ENCODE data around the gene CPE. TPM values are rescaled to one million over a fixed set of nuclear protein-coding genes. Genes with fewer than 3 reads are reported as not detected.

CPE gene
- total RNA-seq, 1 donor from 2014 or later = 15.4 TPM

DNA sequence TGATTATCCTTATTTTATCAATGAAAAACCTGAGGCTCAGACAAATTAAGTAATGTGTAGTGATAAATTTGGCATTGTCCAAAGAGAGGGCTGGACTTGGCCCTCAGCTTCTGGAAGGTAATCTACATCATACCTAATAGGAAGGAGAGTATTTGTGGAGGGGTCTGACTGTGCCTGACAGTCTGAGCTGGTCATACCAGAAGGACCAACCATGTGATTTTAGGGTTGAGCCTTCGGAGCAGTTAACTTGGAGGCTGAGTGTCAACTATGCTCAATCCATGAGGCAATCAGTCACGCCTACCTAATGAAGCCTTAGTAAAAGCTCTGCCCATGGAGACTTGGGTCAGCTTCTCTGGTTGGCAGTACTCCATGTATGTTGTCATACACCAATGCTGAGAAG, 136.4 kb downstream of the CPE start:
- ATAC-seq = no peak

DNA sequence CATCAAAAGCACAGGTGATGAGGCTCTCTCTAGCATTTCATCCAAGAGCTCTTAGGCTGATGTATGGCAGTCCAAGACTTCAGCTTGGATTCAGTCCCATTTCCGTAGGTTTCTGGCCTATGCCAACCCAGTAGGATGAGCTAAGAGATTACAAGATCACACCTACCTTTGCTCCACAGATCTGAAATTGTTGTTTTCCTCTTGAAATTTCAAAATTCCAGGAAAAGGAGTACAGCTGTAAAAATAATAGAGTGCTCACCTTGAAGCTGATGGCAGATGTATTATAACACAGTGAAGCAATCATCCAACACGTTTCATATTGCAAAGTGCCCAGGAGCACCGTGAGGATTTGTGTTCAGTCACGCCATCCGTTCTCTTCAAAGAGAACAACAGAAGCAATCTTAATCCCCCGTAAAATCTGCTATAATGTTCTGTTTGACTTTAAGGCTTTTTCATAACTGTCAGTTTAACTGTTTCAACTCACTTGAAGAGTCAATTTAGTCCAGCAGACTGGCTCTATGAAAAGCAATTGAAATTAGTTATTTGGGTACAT, 137.5 kb downstream of the CPE start:
- peak; percentile 78 for ATAC-seq

DNA sequence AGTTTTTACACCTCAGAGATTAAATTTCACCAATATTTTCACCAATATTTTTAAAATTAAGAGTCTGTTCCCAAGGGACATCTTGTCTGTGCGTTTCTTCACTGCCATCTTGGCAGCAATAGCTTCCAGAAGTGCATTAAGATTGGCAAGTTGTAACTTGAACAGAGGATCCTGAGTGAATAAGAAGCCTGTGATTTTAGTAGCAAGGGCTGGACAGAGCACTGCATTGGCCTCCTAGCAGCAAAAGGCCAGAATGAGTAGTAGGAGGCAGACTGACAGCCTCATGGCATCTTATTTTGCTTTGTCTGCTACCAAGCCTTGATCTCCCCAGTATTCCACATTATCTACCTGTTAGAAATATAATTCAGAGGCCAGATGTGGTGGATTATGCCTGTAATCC, 138.4 kb downstream of the CPE start:
- ATAC-seq = peak; percentile 46

DNA sequence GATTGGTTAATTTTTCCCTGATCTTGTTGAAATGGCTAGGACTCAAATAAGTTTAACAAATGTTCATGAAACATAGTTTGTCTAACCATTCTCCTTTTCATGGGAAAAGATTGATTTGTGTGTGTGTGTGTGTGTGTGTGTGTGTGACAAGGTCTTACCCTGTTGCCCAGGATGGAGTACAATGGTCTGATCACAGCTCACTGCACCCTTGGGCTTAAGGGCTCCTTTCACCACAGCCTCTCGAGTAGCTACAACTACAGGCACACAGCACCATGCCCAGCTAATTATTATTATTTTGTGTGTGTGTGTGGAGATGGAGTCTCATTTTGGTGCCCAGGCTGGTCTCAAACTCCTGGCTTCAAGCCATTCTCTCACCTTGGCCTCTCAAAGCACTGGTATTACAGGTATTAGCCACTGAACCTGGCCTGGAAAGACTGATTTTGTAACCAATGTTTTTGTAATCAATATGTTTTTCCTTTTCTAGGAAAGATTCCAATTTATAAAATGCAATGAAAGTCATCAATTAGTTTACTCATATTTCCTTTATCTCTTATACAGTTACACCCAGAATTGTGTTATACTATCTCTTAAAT, 139.3 kb downstream of the CPE start:
- ATAC-seq = no peak

DNA sequence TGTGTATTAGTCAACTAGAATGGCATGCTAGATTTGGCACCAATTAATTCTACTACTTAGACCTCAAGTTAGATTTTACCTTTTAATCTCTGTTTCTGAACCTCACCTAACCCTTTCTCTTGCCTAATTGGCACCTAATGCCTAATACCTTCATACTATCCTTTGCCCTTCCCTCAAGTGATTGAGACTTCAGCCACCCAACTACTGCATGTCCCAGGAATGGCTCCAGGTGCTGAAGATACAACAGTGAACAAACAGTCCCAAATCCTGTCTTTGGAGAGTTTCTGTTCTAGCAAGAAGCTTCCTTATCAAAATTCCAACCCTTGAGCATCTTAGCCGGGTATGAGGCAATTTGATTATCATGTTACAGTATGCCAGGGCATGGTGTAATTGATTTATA, 139.9 kb downstream of the CPE start:
- ATAC-seq = no peak

DNA sequence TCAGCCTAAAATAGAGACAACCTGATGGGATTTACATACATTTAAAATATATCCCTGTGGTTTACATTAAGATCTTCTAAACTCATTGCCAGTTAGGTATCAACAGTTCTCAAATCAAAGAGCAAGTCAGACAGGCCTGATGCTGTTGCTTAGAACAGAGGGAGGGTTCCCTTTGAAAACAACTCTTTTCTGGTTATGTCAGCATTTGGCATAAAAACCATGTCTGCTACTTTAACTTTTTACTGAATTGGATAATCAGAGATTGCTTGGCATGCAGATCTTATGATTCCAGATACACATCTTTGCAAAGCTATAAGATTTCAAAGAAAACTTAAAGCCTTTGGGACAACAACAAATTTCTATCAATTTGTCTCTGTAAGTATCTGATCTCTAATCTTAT, 140.8 kb downstream of the CPE start:
- no peak for ATAC-seq

DNA sequence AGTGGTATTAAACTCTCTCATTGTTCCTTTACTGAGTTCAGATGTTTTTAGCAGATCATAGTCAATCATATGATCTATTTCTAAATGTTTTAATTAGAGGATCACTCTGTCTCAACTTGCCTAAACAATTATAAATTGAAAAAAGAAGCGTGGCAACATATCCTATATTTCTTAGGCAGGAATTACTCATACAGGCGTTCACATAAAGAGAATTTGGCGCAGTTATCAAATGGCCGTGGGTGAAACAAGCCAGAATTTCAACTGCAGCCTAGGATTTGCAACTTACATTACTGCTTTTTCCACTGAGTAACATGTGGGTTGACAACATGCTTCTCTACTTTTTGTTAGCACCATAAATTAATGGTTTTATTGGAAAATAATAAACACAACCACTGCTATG, 141.3 kb downstream of the CPE start:
- peak; percentile 75 for ATAC-seq

DNA sequence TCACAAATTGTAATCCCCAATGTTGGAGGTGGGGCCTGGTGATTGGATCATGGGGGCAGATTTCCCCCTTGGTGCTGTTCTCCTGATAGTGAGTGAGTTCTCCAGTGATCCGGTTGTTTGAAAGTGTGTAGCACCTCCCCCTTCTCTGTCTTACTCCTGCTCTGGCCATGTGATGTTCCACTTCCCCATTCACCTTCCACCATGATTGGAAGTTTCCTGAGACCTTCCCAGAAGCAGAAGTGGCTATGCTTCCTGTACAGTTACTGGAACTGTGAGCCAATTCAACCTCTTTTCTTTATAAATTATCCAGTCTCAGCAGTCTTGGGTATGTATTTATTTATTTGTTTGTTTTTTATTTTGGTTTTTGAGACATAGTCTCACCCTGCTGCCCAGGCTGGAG, 143.2 kb downstream of the CPE start:
- ATAC-seq = no peak

DNA sequence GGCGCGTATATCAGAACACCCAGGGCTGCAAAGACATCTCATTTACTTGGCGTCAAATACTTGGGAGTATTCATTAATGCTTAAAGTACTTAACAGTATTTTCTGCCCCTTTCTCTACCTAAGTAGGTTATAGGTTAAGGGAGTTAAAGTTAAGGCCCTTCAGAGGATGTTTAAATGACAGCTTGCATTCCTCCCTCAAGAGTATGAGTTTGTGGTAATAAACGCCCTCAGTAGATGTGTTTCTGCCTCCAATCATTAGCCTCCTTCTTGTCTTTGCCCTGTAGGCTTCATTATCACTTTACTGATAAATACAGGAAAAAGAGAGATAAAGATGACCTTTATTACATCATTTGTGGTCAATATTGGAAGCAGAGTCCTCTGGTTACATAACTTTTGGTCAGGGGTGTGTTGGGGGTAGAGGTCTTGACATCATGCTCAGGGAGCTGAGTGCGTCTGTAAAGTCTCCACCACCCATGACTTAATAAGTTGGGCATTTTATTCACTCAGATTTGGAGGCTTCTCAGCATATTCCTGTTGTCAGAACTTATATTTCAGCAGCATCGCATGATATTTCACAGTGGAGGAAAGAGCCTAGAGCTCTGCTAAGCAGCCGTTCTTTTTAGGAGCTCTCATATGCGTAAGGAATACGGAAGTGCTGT, 145.9 kb downstream of the CPE start:
- no peak for ATAC-seq

DNA sequence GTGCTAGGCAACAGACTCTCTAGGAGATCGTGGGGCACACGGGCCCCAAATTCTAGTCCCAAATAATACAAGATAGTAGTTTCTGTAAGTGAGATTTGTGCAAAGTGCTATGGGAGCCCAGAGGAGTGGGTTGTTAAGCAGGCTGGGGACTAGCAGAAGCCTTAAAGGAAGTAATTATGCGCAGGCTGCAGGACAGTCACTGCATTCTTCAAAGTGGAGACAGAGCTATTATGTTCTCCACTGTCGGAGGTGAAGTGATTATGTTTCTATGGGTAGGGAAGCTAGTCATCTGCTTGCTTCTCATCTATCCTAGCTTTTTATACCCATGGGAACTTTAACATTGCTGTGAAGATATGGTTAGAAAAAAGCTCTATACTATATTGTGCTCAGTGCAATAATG, 154.2 kb downstream of the CPE start:
- ATAC-seq = no peak

DNA sequence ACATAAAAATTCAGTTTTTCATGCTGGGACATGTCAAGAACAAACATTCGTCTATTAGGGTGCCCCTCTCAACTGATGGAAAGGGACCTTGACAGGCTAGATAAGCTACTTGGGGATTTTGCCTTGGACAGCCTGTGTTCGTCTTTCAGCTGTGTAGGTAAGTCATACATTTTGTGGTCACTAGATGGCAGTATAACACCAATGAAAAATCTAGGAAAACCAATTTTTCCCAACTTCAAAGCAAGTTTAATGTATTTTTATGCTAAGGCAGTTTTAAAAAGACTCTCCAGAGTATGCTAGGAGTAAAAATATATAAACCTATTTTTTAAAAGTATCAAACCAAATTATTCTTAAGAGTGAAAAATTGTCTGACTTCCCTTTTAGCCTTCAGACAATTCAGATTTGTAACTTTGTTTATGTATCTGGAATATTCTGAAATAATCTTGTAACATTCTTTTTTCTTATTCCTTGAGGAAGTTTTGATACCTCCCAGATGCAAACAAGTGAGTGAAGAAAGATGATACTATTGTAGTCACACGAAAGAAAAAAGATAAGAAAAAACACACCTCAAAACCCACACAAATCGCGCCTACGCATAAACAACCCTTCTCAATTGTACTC, 158.3 kb downstream of the CPE start:
- peak; percentile 62 for ATAC-seq

DNA sequence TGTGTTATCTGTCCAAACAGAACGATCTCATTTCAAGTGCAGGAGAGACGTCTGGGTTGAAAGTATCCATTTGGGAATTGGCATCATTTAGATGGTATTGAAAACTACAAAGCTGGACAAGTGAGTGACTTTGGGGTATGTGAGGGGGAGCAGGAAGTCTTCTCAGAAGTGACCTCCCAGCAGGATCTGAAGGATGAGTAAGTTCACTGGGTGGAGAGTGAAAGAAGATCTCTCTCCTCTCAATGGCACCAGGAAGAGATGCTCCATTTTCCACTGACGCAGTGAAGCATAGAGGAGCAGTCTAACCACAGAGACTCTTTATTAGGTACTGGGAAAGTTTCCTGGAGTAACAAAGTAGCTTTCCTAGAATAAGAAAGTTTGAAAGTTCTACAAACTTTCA, 161.0 kb downstream of the CPE start:
- no peak for ATAC-seq

DNA sequence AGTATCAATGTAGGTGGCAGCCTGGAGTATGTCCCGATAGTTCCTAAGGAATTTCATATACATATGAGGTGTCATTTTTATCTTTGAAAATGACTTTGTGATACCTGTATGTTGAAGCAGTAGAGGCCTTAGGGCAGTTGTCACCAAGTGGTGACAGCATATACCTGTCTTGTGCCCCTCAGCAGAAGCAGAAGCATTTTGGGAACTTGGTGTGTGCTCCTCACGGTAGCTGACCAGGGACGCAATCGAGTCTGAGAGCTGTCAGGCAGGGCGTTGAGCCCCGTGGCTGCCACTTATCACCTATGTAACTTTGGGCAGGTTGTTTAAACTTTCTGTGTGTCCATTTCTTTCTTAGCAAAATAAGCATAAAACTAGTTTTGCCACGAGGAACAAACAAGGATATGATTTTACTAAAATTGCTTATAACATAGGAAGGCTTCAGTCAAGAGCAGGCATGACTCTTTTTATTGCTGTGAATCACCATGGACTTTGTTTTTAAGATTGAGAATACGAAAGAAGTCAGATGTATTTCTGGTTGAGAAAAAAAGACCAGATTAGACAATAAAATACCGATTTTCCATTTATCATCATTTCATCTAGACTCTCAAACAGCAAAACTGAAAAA, 161.5 kb downstream of the CPE start:
- ATAC-seq = no peak

DNA sequence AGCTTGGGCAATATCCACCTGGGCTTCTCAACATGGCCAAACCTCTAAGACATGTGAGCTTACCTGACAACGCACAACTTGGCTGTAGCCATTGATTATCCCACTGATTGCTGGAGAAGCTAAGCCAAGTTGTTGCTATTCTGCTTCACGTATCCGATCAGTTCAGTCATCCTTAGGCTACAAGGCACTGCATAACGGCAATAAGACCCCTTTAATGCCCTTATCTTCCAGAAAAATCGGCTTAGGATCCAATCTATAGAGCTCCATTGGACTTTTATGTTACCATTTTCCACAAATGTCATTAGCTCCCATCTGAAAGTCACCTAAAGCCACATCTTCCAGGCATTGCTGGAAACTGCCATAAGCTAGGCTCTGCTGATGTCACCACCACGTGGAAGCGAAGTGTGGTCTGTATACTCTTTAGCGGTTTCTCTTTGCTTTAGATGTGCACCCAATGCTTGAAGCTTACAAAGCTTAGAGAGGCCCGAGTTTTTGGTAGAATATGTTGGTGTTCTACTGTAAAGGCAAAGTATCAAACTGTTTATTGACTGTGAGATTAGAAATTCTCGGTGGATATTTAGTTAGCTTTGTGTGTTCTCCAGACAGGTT, 163.1 kb downstream of the CPE start:
- no peak for ATAC-seq

DNA sequence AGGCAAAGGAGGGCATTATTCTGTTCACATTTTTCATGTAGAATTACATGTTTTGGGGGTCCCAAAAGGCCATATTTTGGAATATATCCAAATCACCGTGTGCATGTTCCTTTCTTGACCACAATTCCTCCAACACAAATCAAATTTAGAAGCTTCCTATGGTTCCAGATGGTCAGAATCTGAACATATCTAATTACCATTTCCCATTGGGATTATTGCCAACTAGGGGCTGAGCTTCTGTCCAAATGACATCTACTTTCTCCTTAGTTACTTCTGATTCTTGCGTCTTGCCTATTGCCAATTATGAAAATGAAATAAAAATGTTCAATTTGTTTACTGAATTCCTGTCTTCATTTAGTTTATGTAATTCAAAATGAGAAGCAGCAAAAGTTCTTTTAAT, 163.7 kb downstream of the CPE start:
- ATAC-seq = no peak

Other genes starting within 250 kb of the CPE start
- 26.7 TPM for gene KLHL2, start 171.4 kb upstream of the CPE start, total RNA-seq
- 173 TPM for gene MSMO1, start 51.3 kb upstream of the CPE start, total RNA-seq

Measured in esophagus mucosa (tissue), 1 donor.